Large intestine (tissue), 3 donors: ENCODE data around the gene CCDC85A. TPM values are rescaled to one million over a fixed set of nuclear protein-coding genes. Genes with fewer than 3 reads are reported as not detected.

ENCODE experiments used
- DNase-seq, 2 donors: peaks; one replicate each; pipeline versions ENCODE4 v3.0.0 to v3.0.0-alpha.2; 2013
- H3K27ac ChIP-seq: one replicate; pipeline ENCODE4 v1.5.1; 2013; ENCODE audit warnings: low read length
- H3K27me3 ChIP-seq: 2 replicates; pipeline ENCODE4 v1.6.1; 2013; ENCODE audit warnings: low read length; ENCODE audit not compliant: control insufficient read depth, insufficient read depth
- H3K36me3 ChIP-seq: 2 replicates; pipeline ENCODE4 v1.6.1; 2013; ENCODE audit warnings: low read length; ENCODE audit not compliant: control insufficient read depth, insufficient read depth
- H3K4me1 ChIP-seq: one replicate; pipeline ENCODE4 v1.6.1; 2013; ENCODE audit warnings: low read length; ENCODE audit not compliant: control insufficient read depth, insufficient read depth
- H3K4me3 ChIP-seq: one replicate; pipeline ENCODE4 v1.5.1; 2013; ENCODE audit warnings: low read length
- H3K9me3 ChIP-seq: one replicate; pipeline ENCODE4 v1.6.1; 2013; ENCODE audit warnings: mild to moderate bottlenecking, low read depth, low read length, moderate library complexity; ENCODE audit not compliant: control insufficient read depth
- WGBS: methylation state at CpG from one replicate; pipeline ENCODE4 v1.1.5; 2013; ENCODE audit warnings: low lambda C conversion rate; ENCODE audit not compliant: insufficient coverage; 5-methylcytosine and 5-hydroxymethylcytosine counted together
- polyA plus RNA-seq: library from polyadenylated mRNA; unstranded; fragments of 120-200 nt; gene quantifications from one replicate; pipeline ENCODE4 v1.2.1, GENCODE V29; 2013

The CCDC85A gene
- polyA plus RNA-seq, 1 donor = 1.0 TPM

DNA sequence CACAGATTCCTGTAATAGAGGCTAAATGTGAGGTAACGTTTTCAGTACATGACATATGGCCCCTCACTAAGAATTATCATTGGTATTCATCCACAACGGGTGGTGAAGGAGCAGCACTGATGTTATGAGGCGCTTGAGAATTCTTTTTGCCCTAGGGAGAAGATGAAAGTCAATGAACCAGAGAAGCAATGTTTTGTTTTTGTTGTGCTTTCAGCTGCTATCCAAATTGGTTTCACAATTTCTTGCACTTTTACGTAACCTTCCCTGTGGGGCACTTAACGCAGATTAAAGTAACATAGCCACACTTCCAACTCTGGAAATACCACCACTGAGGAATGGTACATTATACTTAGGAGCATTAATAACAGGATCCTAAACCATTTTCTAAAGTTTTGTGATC, 13.3 kb upstream of the CCDC85A start:
- H3K36me3 ChIP-seq = no peaks in the 10 kb centered on the region
- no peaks in the 10 kb centered on the region for H3K4me1 ChIP-seq
- H3K27ac ChIP-seq = no peak overlapping the region

DNA sequence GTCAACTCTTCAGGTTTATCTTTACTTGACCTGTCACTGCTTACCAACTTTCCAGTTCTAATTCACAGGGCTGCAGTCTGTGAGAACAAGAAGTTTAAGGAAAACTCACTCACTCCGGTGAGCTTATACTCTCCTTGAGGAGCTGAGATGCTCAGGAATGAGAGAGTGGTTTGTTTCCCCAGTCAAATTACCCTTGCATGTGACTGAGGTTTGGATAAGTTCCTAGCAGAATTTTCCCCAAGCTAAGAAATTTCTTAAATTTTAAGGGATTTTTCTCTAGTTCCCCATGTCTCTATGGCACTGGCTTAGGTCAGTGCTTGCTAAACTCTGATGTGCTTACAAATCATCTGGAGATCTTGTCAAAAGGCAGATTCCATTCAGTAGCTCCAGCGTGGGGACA, 12.8 kb upstream of the CCDC85A start:
- Histone ChIP-seq H3K27ac (no peak overlapping the region), H3K9me3 (no peaks in the 10 kb centered on the region), H3K27me3 (no peaks in the 10 kb centered on the region), H3K4me3 (no peak overlapping the region), H3K4me1 (no peaks in the 10 kb centered on the region), H3K36me3 (no peaks in the 10 kb centered on the region)
- no peak for DNase-seq
- WGBS = no CpG with 5 or more reads among the region's 2 CpGs

More for the DNA sequence above, 13.3 kb upstream of the CCDC85A start:
- H3K4me3 ChIP-seq = no peak overlapping the region
- H3K9me3 ChIP-seq = no peaks in the 10 kb centered on the region
- 100% methylated on average over 2 of the region's 5 CpGs for WGBS
- no peaks in the 10 kb centered on the region for H3K27me3 ChIP-seq
- DNase-seq = no peak

DNA sequence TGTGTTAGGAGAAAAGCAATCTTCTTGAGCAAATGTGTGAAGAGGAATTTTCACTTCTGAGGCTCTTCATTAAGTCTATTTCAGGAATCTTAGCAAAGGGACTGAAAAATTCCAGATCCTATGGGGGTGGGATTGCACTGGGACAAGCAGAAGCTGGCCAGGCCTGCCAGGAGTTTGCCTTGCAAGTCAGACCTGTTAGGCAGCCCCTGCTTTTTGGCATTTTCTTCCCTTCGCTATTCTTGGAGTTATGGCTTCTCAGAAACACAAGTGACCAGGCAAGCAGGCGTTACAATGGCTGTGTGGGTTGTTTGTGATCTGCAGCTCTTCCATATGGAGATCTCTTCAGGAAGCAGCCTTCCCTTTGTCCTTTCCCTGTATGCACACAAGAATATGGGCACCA, 8.0 kb upstream of the CCDC85A start:
- Histone ChIP-seq H3K27me3 (peaks cover 6% of the 10 kb centered on the region), H3K36me3 (no peaks in the 10 kb centered on the region), H3K4me3 (no peak overlapping the region), H3K4me1 (no peaks in the 10 kb centered on the region), H3K27ac (no peak overlapping the region), H3K9me3 (no peaks in the 10 kb centered on the region)
- no peak for DNase-seq
- no CpG with 5 or more reads among the region's 2 CpGs for WGBS

DNA sequence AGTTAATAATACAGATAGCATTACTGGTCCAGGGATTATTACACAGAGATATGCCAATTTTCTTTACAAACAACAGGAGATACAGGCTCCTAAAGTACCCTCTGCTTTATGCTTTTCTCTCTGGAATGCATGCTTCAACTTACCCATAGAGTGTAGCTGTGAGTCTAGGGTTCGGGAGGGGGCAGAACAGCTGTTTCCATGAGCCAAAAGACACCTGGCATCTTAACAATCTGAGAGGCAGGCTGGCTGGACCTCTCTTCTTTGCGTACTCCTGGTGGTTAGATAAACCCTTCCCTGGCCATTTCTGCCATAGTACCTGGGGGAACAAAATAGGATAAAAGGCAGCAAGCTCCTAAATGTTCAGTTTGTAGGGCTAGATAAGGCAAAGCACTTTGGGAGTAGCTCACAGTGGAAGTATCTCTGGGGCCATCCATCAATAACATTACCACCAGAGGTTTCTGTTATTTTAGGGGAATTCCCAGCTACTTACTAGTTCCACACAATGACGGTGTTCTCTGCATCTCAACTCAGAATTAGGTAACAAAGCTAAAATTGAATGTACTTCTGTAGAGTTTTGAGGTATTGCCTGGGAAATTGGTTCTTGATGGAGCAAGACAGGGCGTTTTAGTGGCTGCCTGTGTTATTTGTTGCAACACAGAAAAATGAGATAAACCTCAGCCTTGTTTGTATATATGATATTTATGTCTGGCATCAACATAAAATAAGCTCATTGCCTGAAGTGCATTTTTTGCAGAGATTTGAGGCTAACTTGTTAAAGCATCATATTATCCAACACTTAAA, 6.2 kb upstream of the CCDC85A start:
- Histone ChIP-seq H3K27me3 (peaks cover 17% of the 10 kb centered on the region), H3K4me1 (no peaks in the 10 kb centered on the region), H3K27ac (no peak overlapping the region), H3K4me3 (no peak overlapping the region), H3K9me3 (no peaks in the 10 kb centered on the region), H3K36me3 (no peaks in the 10 kb centered on the region)
- DNase-seq = no peak
- WGBS = no CpG with 5 or more reads among the region's 4 CpGs

DNA sequence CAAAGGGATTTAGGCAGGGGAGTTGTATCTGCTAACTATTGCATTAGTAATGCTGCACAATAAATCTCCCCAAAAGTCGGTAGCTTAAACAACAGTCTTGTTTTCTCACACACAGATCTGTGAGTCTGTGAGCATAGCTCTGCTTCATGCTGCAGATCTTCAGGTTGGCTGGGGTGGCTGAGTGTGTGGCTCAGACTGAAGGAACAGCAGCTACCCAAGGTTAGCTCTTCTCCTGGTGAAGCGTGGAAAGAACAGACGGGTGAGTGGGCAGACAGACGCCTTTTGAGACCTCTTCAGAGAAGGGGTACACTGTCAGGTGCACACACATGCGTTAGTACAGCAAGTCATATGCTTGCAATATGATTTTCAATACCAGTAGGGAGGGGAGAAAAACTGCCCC, 3.9 kb upstream of the CCDC85A start:
- Histone ChIP-seq H3K36me3 (no peaks in the 10 kb centered on the region), H3K27me3 (peaks cover 29% of the 10 kb centered on the region), H3K9me3 (no peaks in the 10 kb centered on the region), H3K4me3 (no peak overlapping the region), H3K4me1 (peaks cover under 1% of the 10 kb centered on the region), H3K27ac (no peak overlapping the region)
- no peak for DNase-seq
- WGBS = no CpG with 5 or more reads among the region's 5 CpGs

DNA sequence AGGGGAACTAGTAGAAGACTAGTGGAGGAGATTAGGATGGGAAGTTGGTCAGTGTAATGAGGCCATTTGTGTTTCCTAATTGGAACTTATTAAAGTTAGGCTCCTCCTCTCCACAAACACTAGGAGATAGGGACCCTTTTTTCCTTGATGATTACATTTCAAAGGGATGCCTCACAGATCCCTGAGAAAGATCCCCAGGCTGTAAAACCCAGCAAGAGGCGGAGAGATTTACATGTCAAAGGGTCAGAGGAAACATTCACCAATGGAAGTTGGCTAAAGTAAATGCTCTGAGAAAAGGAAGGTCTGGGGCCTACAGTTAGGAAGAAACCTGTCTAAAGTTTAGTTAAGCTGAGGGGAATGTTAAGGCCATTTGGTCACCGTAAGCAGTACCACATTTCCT, 1.4 kb upstream of the CCDC85A start:
- WGBS = no CpG with 5 or more reads among the region's 2 CpGs
- no peaks in the 10 kb centered on the region for H3K9me3 ChIP-seq

DNA sequence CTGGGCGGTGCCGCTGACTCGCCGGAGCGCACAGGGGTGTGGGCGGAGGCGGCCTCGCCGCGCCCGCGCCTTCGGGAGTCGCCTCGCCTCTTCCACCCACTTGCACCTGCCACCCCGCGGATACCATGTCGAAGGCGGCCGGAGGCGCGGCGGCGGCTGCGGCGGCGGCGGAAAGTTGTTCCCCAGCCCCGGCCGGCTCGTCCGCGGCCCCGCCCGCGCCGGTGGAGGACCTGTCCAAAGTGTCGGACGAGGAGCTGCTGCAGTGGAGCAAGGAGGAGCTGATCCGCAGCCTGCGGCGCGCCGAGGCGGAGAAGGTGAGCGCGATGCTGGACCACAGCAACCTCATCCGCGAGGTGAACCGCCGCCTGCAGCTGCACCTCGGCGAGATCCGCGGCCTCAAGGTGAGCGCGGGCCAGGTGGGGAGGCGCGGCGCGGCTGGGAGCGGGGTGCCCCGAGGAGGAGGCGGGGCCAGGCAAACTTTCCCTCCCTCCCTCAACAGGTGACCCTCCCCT, 766 bp downstream of the CCDC85A start:
- WGBS = no CpG with 5 or more reads among the region's 64 CpGs
- peaks cover 48% of the 10 kb centered on the region for H3K27me3 ChIP-seq
- no peak overlapping the region for H3K27ac ChIP-seq
- peak overlapping the region; percentile 38 for H3K4me3 ChIP-seq
- DNase-seq = peak; percentile 5 to 50
- no peaks in the 10 kb centered on the region for H3K36me3 ChIP-seq
- peaks cover 8% of the 10 kb centered on the region for H3K4me1 ChIP-seq
- no peaks in the 10 kb centered on the region for H3K9me3 ChIP-seq

More for the DNA sequence above, 1.4 kb upstream of the CCDC85A start:
- Histone ChIP-seq H3K27me3 (peaks cover 49% of the 10 kb centered on the region), H3K36me3 (no peaks in the 10 kb centered on the region), H3K4me1 (peaks cover 8% of the 10 kb centered on the region), H3K4me3 (no peak overlapping the region), H3K27ac (no peak overlapping the region)
- DNase-seq = no peak

DNA sequence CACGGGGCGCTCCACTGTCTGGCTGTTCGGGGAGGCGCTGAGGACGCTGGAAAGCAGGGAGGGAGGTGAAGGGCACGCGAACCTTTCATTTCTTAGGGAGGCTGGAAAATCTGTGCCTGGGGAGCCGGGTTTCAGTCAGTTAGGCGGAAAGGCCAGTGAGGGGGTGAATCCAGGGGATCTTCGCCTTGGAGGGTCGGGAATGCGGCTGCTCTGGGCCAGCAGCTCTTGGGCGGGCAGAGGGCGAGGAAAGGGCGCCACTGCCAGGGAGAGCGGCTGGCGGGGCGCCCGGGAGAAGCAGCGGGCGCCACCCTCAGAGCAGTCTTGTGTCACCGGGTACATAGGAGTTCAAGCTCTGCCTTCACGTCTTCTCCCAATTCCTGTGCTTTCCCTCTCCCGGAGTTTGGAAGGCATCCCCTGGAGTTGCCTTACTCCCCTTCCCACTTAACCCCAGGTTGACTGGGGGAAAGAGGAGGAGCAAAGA, 1.4 kb downstream of the CCDC85A start:
- Histone ChIP-seq H3K27me3 (peaks cover 46% of the 10 kb centered on the region), H3K27ac (no peak overlapping the region)
- no CpG with 5 or more reads among the region's 24 CpGs for WGBS

DNA sequence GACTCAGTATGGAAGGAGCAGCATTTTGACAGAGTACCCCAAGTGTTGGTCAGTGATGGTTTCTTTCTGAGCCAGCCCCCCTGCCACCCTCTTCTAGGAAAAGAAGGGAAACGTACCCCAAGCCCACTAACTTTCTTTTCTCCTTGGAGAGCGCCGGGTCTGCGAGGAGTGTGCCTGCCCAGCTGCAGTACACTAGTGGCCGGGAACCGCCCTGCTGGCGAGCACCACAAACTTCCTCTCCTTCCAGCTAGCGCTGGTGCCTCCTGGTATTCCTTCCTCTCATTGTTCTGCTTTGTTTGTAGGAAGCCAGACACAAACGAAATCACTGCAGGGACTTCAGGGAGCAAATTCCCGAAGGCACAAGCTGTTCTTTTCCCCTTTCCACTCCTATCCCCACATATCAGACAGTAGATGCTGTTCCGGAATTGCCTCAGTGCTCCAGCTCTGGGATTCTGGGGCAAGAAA, 1.8 kb downstream of the CCDC85A start:
- no peaks in the 10 kb centered on the region for H3K36me3 ChIP-seq
- H3K4me1 ChIP-seq = peaks cover 8% of the 10 kb centered on the region
- peaks cover 46% of the 10 kb centered on the region for H3K27me3 ChIP-seq
- H3K4me3 ChIP-seq = peak overlapping the region; percentile 38
- no CpG with 5 or more reads among the region's 11 CpGs for WGBS
- no peaks in the 10 kb centered on the region for H3K9me3 ChIP-seq
- H3K27ac ChIP-seq = no peak overlapping the region
- peak in 1 of 2 donors; percentile 11 for DNase-seq

More for the DNA sequence above, 1.4 kb downstream of the CCDC85A start:
- H3K4me3 ChIP-seq = peak overlapping the region; percentile 38
- H3K4me1 ChIP-seq = peaks cover 8% of the 10 kb centered on the region
- peak in 1 of 2 donors; percentile 22 for DNase-seq
- no peaks in the 10 kb centered on the region for H3K36me3 ChIP-seq
- no peaks in the 10 kb centered on the region for H3K9me3 ChIP-seq

DNA sequence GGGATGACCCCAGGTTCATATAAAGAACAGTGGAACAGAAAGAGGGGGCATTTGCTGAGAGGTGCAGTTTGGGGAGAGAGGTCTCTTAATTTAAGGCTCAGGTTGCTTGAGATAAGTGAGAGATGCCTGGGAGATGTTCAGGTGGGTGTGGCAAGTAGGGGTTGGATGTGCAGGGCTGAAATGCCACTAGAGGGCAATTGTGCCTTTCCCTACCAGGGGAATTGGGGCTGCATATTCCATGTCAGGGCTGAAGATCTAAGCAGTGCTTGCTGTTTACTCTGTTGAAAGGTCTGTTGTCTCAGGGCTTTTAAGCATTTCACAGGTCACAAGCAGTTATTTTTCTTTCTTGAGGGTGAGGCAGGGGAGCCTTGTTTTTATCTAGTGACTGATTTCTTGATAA, 7.8 kb downstream of the CCDC85A start:
- peaks cover 6% of the 10 kb centered on the region for H3K27me3 ChIP-seq
- H3K4me3 ChIP-seq = no peak overlapping the region
- H3K4me1 ChIP-seq = no peaks in the 10 kb centered on the region
- DNase-seq = peak; percentile 33 to 53
- H3K9me3 ChIP-seq = no peaks in the 10 kb centered on the region
- no peak overlapping the region for H3K27ac ChIP-seq
- no peaks in the 10 kb centered on the region for H3K36me3 ChIP-seq
